LNCaP clone FGC (cell line): ENCODE data around the gene FAR1.

ENCODE experiments used
- DNase-seq: peaks from one replicate; pipeline ENCODE4 v3.0.0-alpha.2; 2011; ENCODE audit warnings: low read depth
- H3K4me3 ChIP-seq: 2 replicates; pipeline ENCODE4 v1.5.1; 2011; ENCODE audit warnings: mild to moderate bottlenecking, low read depth, low read length, control low read depth
- TF ChIP-seq, protein P1 (sequence below): IDR thresholded peaks from 2 replicates; pipeline ENCODE4 v1.5.1; 2012; ENCODE audit warnings: mild to moderate bottlenecking; ENCODE audit not compliant: control insufficient read depth, insufficient read depth; ENCODE audit errors: extremely low read depth

Gene FAR1

DNA sequence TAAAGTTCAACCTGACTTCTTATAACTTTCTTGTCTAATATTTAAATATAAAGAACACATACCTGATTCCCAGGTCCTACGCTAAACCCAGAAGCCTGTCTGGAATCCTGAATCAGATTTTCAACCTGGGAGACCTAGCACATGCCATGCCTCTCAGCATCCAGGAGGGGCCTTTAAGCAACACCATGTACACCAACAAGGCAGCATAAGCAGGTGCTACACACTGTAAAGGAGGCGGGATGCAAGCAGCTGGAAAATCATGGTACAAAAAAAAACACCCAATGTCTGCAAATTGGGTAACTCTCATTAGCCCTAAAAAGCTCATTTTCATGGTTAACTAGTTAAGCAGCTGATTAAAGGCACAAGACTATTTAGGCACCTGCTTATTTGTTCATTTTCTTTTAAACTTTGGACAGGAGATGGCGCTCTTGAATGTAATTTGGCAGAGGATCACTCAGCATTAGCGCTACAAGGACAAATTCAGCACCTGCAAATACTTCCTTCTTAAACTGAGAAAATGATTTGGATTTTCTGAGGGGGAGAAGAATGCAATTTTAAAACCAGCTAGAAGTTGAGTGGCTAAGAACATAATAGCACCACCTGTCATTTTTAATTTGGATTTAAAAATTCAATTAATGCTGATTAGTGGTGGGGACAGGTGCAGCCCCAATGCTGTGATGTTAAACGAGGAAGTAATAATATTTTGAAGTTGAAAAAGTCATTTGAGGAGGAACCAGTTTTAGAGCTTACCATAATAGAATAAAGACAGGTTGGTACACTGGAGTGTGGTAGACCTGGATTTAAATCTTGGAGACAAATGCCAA, 104.0 kb downstream of the FAR1 start:
- no peak overlapping the region for H3K4me3 ChIP-seq
- TF ChIP-seq, protein P1, sequence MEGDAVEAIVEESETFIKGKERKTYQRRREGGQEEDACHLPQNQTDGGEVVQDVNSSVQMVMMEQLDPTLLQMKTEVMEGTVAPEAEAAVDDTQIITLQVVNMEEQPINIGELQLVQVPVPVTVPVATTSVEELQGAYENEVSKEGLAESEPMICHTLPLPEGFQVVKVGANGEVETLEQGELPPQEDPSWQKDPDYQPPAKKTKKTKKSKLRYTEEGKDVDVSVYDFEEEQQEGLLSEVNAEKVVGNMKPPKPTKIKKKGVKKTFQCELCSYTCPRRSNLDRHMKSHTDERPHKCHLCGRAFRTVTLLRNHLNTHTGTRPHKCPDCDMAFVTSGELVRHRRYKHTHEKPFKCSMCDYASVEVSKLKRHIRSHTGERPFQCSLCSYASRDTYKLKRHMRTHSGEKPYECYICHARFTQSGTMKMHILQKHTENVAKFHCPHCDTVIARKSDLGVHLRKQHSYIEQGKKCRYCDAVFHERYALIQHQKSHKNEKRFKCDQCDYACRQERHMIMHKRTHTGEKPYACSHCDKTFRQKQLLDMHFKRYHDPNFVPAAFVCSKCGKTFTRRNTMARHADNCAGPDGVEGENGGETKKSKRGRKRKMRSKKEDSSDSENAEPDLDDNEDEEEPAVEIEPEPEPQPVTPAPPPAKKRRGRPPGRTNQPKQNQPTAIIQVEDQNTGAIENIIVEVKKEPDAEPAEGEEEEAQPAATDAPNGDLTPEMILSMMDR: peak; percentile 71
- peak; percentile 80 for DNase-seq

DNA sequence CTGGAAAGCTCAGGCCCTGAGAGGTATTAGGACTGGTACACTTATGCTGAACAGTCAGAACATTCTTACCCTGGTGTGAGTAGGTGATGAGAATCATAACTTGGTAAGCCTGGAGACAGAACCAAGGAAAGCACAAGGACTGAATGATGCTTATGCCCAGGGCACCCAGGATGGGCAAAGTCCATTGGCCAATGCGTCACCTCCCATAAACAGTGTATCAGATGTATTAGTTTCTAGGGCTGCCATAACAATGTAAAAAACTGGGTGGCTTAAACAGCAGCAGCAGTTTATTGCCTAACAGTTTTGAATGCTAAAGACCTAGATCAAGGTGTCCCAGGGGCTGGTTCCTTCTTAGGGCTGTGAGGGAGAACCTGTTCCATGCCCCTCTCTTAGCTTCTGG, 107.0 kb downstream of the FAR1 start:
- TF ChIP-seq, protein P1: no peak
- no peak overlapping the region for H3K4me3 ChIP-seq
- DNase-seq: no peak

DNA sequence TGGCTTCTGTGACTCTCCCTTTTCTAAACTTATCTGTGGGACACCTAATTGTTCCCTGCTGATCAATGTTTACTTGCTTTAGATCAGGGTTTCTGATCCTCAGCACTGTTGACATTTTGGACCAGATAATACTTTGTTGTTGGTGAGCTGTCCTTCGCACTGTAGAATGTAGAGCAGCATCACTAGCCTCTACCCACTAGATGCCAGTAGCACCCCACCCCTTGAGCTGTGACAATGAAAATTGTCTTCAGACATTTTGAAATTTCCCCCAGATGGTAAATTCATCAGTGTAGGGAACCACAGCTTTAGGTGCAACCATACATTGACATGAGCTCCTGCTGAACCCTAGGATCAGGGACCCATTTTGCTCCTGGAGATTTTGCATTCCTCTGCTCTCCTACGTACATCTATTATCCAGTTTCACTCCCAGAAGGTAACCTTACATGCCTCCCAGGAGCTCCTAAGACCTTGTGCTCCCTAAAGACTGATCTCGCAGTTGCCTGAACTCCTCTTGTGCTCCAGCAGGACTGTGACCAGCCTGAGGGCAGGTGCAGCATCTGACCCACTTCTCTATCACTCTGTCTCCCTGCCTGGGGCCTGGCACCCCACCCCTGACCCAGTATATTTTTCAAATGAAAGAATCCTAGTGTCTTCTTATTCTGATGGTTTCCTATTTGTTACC, 107.8 kb downstream of the FAR1 start:
- no peak for DNase-seq
- no peak overlapping the region for H3K4me3 ChIP-seq
- TF ChIP-seq, protein P1: peak; percentile 25; the same call in 1 of the 2 replicates

DNA sequence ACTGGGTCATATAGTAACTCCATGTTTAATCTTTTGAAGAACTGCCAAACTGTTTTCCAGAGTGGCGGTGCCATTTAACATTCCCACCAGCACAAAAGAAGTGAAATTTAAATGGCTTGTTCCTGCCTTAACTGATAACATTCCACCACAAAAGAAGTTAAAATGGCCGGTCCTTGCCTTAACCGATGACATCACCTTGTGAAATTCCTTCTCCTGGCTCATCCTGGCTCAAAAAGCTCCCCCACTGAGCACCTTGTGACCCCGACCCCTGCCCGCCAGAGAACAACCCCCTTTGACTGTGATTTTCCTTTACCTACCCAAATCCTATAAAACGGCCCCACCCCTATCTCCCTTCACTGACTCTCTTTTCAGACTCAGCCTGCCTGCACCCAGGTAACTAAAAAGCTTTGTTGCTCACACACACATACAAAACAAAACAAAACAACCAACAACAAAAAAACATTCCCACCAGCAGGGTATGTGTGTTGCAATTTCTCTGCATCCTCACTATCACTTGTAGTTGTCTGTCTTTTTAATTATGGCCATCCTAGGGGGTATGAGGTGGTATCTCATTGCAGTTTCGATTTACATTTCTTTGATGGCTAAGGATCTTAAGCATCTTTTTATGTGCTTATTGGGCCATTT, 109.0 kb downstream of the FAR1 start:
- no peak for DNase-seq
- TF ChIP-seq, protein P1: no peak
- H3K4me3 ChIP-seq: no peak overlapping the region

DNA sequence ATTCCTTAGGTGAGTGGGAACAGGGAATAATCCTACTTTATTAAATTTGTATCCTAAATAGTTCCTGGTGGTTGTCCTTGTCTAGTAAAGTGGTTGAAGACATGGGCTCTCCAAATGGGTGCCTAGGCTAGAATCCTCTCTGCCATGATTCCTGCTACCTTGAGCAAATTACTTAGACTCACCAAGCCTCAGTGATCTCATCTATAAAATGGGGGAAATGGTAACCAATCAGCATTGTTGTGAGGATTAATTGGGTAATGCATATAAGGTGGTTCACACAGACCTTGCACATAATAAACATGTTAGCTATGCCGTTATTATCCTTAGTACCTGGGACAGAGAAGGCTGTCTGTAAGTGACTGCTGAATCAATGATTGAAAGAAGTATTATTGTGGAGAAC, 109.9 kb downstream of the FAR1 start:
- DNase-seq: no peak
- TF ChIP-seq, protein P1: no peak
- H3K4me3 ChIP-seq: no peak overlapping the region

DNA sequence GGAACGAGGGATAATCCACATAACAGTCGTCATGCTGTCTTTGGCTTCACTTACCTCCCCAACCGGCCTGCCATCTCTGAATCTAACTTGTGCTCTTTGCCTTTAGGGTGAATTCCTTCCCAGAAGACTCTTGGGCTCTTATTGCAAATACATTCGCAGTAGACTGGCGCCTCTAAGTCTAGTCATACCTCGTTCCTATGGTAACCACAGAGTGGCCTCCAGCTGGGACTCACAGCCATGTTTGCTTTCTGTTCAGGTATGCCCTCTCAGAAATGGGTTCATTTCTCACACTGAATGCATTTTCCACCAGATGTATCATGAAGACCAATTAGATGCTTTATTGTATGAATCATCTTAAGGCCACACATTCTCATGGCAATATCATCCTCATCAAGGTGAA, 112.7 kb downstream of the FAR1 start:
- DNase-seq: no peak
- TF ChIP-seq, protein P1: no peak
- H3K4me3 ChIP-seq: no peak overlapping the region
